GM10847 (cell line): ENCODE data around the gene SEMA3E.

Source experiments
- POLR2A ChIP-seq: IDR thresholded peaks from 2 replicates; pipeline ENCODE4 v1.6.1; 2011; ENCODE audit not compliant: insufficient read length; ENCODE audit errors: extremely low read depth

The SEMA3E gene

GRCh38 chr7:83603649-83604048, 45.3 kb downstream of the SEMA3E start:
- TF ChIP-seq POLR2A, result no peak

GRCh38 chr7:83599131-83599530, 49.8 kb downstream of the SEMA3E start:
- no peak for TF ChIP-seq POLR2A

- TF ChIP-seq POLR2A, result no peak
Measured at GRCh38 chr7:83593921-83594475, 54.9 kb downstream of the SEMA3E start.

- no peak for TF ChIP-seq POLR2A
Measured at GRCh38 chr7:83588602-83589240, 60.2 kb downstream of the SEMA3E start.

- TF ChIP-seq POLR2A, result no peak
Measured at GRCh38 chr7:83586281-83586680, 62.7 kb downstream of the SEMA3E start.

GRCh38 chr7:83581667-83582435, 67.1 kb downstream of the SEMA3E start:
- TF ChIP-seq POLR2A, result no peak

- TF ChIP-seq POLR2A, result no peak
Measured at GRCh38 chr7:83579740-83580139, 69.2 kb downstream of the SEMA3E start.

GRCh38 chr7:83575436-83575835, 73.5 kb downstream of the SEMA3E start:
- no peak for TF ChIP-seq POLR2A

- no peak for TF ChIP-seq POLR2A
Measured at GRCh38 chr7:83574616-83575015, 74.3 kb downstream of the SEMA3E start.

- TF ChIP-seq POLR2A, result no peak
Measured at GRCh38 chr7:83562960-83563359, 86.0 kb downstream of the SEMA3E start.

- TF ChIP-seq POLR2A, result no peak
Measured at GRCh38 chr7:83562289-83562688, 86.7 kb downstream of the SEMA3E start.

- no peak for TF ChIP-seq POLR2A
Measured at GRCh38 chr7:83559887-83560286, 89.1 kb downstream of the SEMA3E start.

GRCh38 chr7:83550100-83550499, 98.8 kb downstream of the SEMA3E start:
- TF ChIP-seq POLR2A, result no peak

GRCh38 chr7:83548250-83548649, 100.7 kb downstream of the SEMA3E start:
- TF ChIP-seq POLR2A, result no peak

- TF ChIP-seq POLR2A, result no peak
Measured at GRCh38 chr7:83547526-83547925, 101.4 kb downstream of the SEMA3E start.

- no peak for TF ChIP-seq POLR2A
Measured at GRCh38 chr7:83546586-83546985, 102.4 kb downstream of the SEMA3E start.
